ENCODE results near the gene AKAP8. TPM values are rescaled to one million over a fixed set of nuclear protein-coding genes. Genes with fewer than 3 reads are reported as not detected.

Gene AKAP8
- total RNA-seq, 1 experiment from 2014 or later: 59.5 TPM

- Histone ChIP-seq H4K20me1 (ENCODE audit: control insufficient read depth, insufficient read depth, insufficient read length) (no peaks in the 10 kb centered on the region), H2BK15ac (ENCODE audit: low read depth, low read length) (no peak overlapping the region), H3K79me1 (ENCODE audit: insufficient read depth, low read depth, low read length, poor library complexity, severe bottlenecking) (no peaks in the 10 kb centered on the region), H3K4ac (ENCODE audit: low read depth, low read length) (no peak overlapping the region), H2BK120ac (ENCODE audit: low read depth, low read length, poor library complexity, severe bottlenecking) (no peak overlapping the region), H3T11ph (ENCODE audit: low read length) (no peak overlapping the region), H2AFZ (ENCODE audit: low read length) (no peak overlapping the region), H3K4me1 (ENCODE audit: insufficient read depth, low read length) (no peaks in the 10 kb centered on the region), H2BK5ac (ENCODE audit: insufficient read length, low read length) (no peak overlapping the region), H3K27ac (ENCODE audit: insufficient read length, low read depth, low read length) (no peak overlapping the region), H3K4me2 (ENCODE audit: insufficient read depth, insufficient read length, low read length) (no peak overlapping the region), H3K18ac (ENCODE audit: insufficient read length, low read depth, low read length) (no peak overlapping the region), H3K23ac (ENCODE audit: insufficient read length, low read depth, low read length) (no peak overlapping the region), H3K23me2 (ENCODE audit: insufficient read length, low read depth, low read length, poor library complexity, severe bottlenecking) (no peaks in the 10 kb centered on the region), H3K79me2 (ENCODE audit: insufficient read depth, low read length) (no peaks in the 10 kb centered on the region), H4K8ac (replicated peaks; ENCODE audit: insufficient read length, low read depth, low read length) (no peak overlapping the region), H2BK12ac (ENCODE audit: insufficient read length, low read depth, low read length) (no peak overlapping the region), H3K9ac (ENCODE audit: extremely low read depth, insufficient read length, low read length) (no peak overlapping the region), H2AK5ac (ENCODE audit: insufficient read length, low read length) (no peak overlapping the region), H3K14ac (ENCODE audit: insufficient read depth, low read length) (no peak overlapping the region), H3K56ac (ENCODE audit: insufficient read length, low read depth, low read length) (no peak overlapping the region), H3K27me3 (ENCODE audit: insufficient read depth, low read length) (no peaks in the 10 kb centered on the region; the same call in 1 of the 2 replicates), H4K5ac (ENCODE audit: insufficient read length, low read depth, low read length) (no peak overlapping the region), H2BK20ac (ENCODE audit: low read depth, low read length, poor library complexity, severe bottlenecking) (no peak overlapping the region), H3K9me3 (ENCODE audit: control insufficient read depth, low read depth, low read length) (no peaks in the 10 kb centered on the region), H4K91ac (ENCODE audit: insufficient read length, low read depth, low read length) (no peak overlapping the region)
- WGBS (ENCODE audit: extremely low coverage, insufficient read length, low lambda C conversion rate): no CpG with 5 or more reads among the region's 3 CpGs
- H3K36me3 Mint-ChIP-seq (ENCODE audit: insufficient read depth in 1 of 3, low read depth in 3 of 3): peaks cover 65 to 85% (median 78%) of the 10 kb centered on the region in 3 experiments
- H3K27me3 Mint-ChIP-seq (ENCODE audit: low read depth): peaks cover 2% of the 10 kb centered on the region; the same call in 1 of the 2 replicates
- peaks cover 4 to 14% of the 10 kb centered on the region in 2 experiments for H3K9me3 Mint-ChIP-seq
- no peak for DNase-seq
- TF ChIP-seq CTCF (conservative IDR thresholded peaks at IDR 0.05): no peak
- H3K27ac Mint-ChIP-seq: no peak overlapping the region; a peak in 1 of 7 replicates
- no peaks in the 10 kb centered on the region for H3K4me1 Mint-ChIP-seq
- no peak overlapping the region for H3K4me3 Mint-ChIP-seq
Observed at GRCh38 chr19:15358918-15359317, 20.7 kb downstream of the AKAP8 start.
